Testis (tissue), 3 donors: ENCODE results near the gene SDC1. TPM values are rescaled to one million over a fixed set of nuclear protein-coding genes. Genes with fewer than 3 reads are reported as not detected.

Experiments used
- DNase-seq: peaks from one replicate; pipeline ENCODE4 v3.0.0-alpha.2; 2019
- H3K27ac ChIP-seq, 2 donors: fragments of 200-600 bp; sonication (generic); one replicate each; pipeline ENCODE4 v1.5.1; 2019
- H3K27me3 ChIP-seq: fragments of 200-600 bp; sonication (generic); one replicate; pipeline ENCODE4 v1.5.1; 2019
- H3K36me3 ChIP-seq: fragments of 200-600 bp; sonication (generic); one replicate; pipeline ENCODE4 v1.5.1; 2017; ENCODE audit warnings: low read depth; ENCODE audit errors: missing control alignments
- H3K4me1 ChIP-seq: fragments of 200-600 bp; sonication (generic); one replicate; pipeline ENCODE4 v1.5.1; 2019
- H3K4me3 ChIP-seq, 2 donors: fragments of 200-600 bp; sonication (generic); one replicate each; pipeline ENCODE4 v1.5.1; 2017 to 2019
- H3K9me3 ChIP-seq: fragments of 200-600 bp; sonication (generic); one replicate; pipeline ENCODE4 v1.5.1; 2017
- POLR2A ChIP-seq: fragments of 450-650 bp; IDR thresholded peaks from one replicate; pipeline ENCODE4 v1.6.1; 2017; ENCODE audit warnings: antibody characterized with exemption, mild to moderate bottlenecking, moderate library complexity
- WGBS, 2 donors: methylation state at CpG; one replicate each; pipeline ENCODE4 v1.1.5; 2018; 5-methylcytosine and 5-hydroxymethylcytosine counted together
- intact Hi-C: fragments of 100-400 bp; cut with DNase I; formaldehyde crosslinking; loops from one replicate; pipeline ENCODE4 v1.15.1; 2023; ENCODE audit warnings: low total_unique reads
- polyA plus RNA-seq: library from polyadenylated mRNA; stranded (reverse); fragments of 350-450 nt; fragmentation: Illumina TruSeq; extraction: RNeasy Lipid Tissue Mini Kit (QIAGEN cat#74804); gene quantifications from one replicate; pipeline ENCODE4 v1.2.3, GENCODE V29; 2014; ENCODE audit warnings: low read depth, low replicate concordance; ENCODE audit not compliant: insufficient read depth
- total RNA-seq, 2 donors: library from RNA; depleted of rRNA; stranded (reverse); fragments of >200 nt; gene quantifications; one replicate each; pipeline ENCODE4 v1.2.3, GENCODE V29; 2016
- TF ChIP-seq, protein P1 (sequence below), 3 experiments: fragments of 450-650 bp in 2 of 3; fragments of 200-600 bp in 1 of 3; sonication (generic) in 1 of 3; IDR thresholded peaks; one replicate each; pipeline ENCODE4 v1.5.1; 2016 to 2019; ENCODE audit warnings: antibody characterized with exemption in 3 of 3, mild to moderate bottlenecking in 2 of 3, moderate library complexity in 1 of 3

SDC1 gene
- total and polyA plus RNA-seq, 3 donors from 2014 or later: 8.7 to 11.9 (median 9.2) TPM

DNA sequence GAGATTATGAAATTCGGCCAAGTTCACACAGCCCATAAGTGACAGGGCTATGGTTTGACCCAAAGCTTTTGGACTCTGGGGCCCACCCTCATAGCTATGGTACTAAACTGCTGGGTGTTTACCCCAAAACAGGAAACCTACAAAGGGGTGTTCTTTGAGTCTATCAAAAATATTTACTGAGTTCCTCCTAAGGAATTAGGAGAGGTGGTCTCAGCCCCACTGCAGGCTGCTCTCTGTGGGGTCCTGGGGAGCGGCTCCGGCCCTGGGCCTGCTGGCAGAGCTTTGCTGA, 45.5 kb downstream of the SDC1 start:
- Histone ChIP-seq H3K4me3 (no peak overlapping the region), H3K27me3 (no peaks in the 10 kb centered on the region), H3K9me3 (no peaks in the 10 kb centered on the region), H3K4me1 (no peaks in the 10 kb centered on the region), H3K36me3 (no peaks in the 10 kb centered on the region), H3K27ac (no peak overlapping the region)
- WGBS, 2 donors: 100% methylated on average over 1 of the region's 3 CpGs
- no peak for DNase-seq
- intact Hi-C loops: no loop called here
- TF ChIP-seq, protein P1, sequence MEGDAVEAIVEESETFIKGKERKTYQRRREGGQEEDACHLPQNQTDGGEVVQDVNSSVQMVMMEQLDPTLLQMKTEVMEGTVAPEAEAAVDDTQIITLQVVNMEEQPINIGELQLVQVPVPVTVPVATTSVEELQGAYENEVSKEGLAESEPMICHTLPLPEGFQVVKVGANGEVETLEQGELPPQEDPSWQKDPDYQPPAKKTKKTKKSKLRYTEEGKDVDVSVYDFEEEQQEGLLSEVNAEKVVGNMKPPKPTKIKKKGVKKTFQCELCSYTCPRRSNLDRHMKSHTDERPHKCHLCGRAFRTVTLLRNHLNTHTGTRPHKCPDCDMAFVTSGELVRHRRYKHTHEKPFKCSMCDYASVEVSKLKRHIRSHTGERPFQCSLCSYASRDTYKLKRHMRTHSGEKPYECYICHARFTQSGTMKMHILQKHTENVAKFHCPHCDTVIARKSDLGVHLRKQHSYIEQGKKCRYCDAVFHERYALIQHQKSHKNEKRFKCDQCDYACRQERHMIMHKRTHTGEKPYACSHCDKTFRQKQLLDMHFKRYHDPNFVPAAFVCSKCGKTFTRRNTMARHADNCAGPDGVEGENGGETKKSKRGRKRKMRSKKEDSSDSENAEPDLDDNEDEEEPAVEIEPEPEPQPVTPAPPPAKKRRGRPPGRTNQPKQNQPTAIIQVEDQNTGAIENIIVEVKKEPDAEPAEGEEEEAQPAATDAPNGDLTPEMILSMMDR (IDR thresholded peaks at IDR 0.05): no peak
- TF ChIP-seq POLR2A: no peak

DNA sequence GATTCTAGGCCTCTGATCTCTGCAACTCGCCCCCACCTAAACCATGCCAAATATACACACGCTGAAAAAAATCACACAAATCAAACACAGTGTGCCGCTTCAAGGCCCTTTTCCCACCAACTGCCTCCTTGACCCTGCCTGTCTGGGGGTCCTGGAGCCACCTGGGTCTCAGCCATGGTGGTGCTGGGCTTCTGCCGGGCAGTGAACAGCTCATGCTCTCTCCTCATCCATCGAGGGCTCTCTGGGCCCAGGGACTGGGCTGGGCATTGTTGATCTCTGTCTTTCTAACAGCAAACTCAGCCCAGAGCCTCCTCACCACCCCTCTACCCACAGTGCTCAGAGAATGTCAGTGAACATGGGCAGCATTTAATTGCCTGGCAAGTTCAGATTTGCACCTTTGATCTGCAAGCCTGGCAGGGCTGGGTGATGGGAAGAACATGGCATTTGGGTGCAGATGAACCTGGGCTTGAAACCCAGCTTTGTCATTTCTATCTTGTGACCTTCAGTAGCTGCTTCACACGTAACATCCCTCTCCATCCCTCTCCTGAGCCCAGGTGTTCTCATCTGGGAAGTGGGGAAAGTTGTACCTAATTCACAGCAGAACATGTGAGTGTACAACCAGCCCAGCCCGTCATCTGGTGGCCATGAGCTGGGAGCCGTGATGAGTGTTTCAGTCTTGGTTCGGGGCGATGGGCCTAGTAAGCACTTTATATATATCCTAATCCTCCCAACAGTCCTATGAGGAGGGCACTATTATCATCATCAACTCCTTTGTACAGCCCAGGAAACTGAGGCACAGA, 46.1 kb downstream of the SDC1 start:
- Histone ChIP-seq H3K27ac (no peak overlapping the region), H3K4me3 (no peak overlapping the region), H3K4me1 (no peaks in the 10 kb centered on the region), H3K9me3 (no peaks in the 10 kb centered on the region), H3K36me3 (no peaks in the 10 kb centered on the region), H3K27me3 (no peaks in the 10 kb centered on the region)
- intact Hi-C loops: no loop called here
- DNase-seq: no peak
- WGBS, 2 donors: 88 to 90% methylated on average over 9 to 10 of the region's 10 CpGs
- TF ChIP-seq, protein P1 (IDR thresholded peaks at IDR 0.05): no peak
- TF ChIP-seq POLR2A: no peak

DNA sequence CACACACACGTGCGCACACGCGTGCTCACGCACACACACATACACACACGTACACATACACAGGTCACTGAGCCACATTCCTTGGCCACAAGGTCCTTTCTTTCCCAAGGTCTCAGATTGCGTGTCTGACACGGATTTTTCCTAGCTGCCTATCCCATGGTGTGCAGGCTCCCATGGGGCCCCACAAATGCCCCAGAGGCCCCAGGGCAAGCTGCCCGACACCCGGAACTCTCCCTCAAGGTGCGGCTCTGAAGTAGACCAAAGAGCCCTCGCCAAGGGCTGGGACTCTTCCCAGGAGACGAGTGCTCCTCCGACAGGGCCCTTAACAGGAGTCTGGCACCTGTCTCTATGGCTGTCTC, 46.7 kb downstream of the SDC1 start:
- intact Hi-C loops: no loop called here
- Histone ChIP-seq H3K4me1 (no peaks in the 10 kb centered on the region), H3K27ac (no peak overlapping the region), H3K36me3 (no peaks in the 10 kb centered on the region), H3K27me3 (no peaks in the 10 kb centered on the region), H3K4me3 (no peak overlapping the region), H3K9me3 (no peaks in the 10 kb centered on the region)
- TF ChIP-seq, protein P1 (IDR thresholded peaks at IDR 0.05): no peak
- TF ChIP-seq POLR2A: no peak
- DNase-seq: no peak
- WGBS, 2 donors: 88 to 90% methylated on average over 6 to 14 of the region's 14 CpGs

DNA sequence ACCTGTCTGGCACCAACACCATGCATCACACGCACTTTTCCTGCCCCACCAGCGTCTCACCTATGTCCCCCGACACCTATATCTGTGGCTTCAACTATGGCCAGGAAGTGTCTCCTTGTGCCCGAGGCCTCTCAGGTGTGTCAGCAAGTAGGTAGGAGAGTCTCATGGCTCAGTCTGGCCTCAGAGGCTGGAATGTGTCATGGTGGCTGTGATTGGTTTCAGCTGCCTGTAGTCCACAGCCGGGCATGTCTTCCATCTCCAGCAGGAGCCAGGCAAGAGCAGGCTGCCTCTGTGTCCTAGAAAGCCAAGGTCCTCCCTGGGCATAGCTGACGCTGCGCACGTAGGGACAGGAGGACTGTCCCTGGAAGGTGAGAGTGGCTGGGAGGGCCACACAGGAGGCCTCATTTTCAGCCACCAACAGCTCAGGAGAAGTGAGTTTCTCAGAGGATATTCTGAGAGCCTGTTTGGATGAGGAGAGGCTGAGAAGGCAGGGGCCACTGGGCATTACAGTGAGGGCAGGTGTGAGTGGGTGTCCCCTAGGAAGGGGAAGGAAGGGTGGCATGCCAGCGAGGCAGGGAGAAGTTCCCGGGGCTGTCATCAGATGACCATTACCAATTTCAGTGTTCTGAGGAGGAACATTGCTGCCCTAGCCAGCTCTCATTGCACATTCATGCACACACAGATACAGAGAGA, 47.2 kb downstream of the SDC1 start:
- no peak for DNase-seq
- no peak overlapping the region for H3K27ac ChIP-seq
- H3K36me3 ChIP-seq: no peaks in the 10 kb centered on the region
- H3K4me1 ChIP-seq: no peaks in the 10 kb centered on the region
- H3K27me3 ChIP-seq: no peaks in the 10 kb centered on the region
- intact Hi-C loops: no loop called here
- H3K4me3 ChIP-seq: no peak overlapping the region
- H3K9me3 ChIP-seq: no peaks in the 10 kb centered on the region
- 84 to 96% methylated on average over 8 to 10 of the region's 10 CpGs for WGBS, 2 donors
- TF ChIP-seq POLR2A: no peak
- TF ChIP-seq, protein P1 (IDR thresholded peaks at IDR 0.05): no peak
